A204.1 (cell line): ENCODE measurements around the gene DOHH.
"Not testable (repeated sequence)": the region's sequence is repeated elsewhere in the genome, so short reads cannot be mapped to it uniquely, and the experiment has no call there.

Experiments
- FAIRE-seq: peaks from 2 replicates; lab custom pipeline; 2012; peaks lifted over from hg19 to GRCh38; lab: Jason Lieb, UNC

The DOHH gene

DNA sequence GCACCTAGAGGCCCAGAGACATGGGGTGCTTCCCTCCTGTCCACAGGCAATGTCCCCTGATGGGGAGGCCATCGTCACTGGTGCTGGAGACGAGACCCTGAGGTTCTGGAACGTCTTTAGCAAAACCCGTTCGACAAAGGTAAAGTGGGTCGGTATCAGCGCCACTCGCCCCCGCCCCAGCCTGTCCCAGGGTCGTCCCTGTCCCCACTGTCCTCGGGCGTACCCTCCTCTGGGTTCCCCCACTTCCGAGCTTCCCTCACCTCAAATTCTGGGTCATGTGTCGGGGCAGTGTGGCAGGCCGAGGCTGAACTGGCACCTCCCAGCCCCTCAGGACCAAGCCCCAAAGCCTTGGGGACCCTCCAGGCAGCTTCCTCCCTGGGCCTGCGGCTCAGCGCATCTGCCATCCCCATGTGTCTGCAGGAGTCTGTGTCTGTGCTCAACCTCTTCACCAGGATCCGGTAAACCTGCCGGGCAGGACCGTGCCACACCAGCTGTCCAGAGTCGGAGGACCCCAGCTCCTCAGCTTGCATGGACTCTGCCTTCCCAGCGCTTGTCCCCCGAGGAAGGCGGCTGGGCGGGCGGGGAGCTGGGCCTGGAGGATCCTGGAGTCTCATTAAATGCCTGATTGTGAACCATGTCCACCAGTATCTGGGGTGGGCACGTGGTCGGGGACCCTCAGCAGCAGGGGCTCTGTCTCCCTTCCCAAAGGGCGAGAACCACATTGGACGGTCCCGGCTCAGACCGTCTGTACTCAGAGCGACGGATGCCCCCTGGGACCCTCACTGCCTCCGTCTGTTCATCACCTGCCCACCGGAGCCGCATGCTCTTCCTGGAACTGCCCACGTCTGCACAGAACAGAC lies 34.1 kb upstream of the DOHH start:
- FAIRE-seq: no peak

DNA sequence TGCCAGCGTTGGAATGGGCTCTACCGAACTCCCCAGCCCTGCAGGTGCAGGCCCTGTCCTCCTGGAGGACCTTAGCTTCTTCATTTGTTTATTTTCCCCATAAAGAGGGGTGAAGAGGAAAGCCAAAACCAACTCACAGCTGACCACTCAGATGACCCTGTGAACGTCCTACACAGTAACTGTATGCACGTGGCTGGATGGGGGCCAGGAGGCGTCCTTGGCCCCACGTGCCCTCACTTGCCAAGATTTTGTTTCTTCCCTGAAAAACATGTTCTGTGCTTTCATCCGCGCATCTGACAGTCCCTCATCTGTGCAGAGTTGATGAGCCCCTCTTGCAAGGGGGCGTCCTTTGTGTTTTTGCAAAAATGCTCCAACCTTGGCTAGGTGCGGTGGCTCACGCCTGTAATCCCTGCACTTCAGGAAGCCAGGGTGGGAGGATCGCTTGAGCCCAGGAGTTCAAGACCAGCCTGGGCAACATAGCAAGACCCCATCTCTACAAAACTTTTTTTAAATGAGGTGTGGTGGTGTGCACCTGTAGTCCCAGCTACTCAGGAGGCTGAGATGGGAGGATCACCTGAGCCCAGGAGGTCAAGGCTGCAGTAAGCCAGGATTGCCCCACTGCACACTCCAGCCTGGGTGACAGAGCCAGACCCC lies 33.2 kb upstream of the DOHH start:
- no peak for FAIRE-seq

DNA sequence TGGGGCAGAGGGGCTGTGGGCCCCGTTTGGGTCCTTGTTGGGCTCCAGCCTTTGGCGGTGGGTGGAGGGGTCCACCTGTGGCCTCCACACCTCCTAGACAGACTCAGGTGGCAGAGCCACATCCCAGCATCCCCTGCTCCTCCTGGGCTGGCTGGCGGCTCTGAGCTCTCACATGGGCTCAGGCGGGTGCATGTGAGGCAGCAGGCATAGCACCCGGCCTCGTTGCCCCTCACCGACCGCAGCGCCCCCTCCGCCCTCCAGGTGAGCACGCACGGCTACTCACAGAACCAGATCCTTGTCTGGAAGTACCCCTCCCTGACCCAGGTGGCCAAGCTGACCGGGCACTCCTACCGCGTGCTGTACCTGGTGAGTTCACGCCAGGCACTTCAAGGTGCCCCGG lies 32.6 kb upstream of the DOHH start:
- no peak for FAIRE-seq

DNA sequence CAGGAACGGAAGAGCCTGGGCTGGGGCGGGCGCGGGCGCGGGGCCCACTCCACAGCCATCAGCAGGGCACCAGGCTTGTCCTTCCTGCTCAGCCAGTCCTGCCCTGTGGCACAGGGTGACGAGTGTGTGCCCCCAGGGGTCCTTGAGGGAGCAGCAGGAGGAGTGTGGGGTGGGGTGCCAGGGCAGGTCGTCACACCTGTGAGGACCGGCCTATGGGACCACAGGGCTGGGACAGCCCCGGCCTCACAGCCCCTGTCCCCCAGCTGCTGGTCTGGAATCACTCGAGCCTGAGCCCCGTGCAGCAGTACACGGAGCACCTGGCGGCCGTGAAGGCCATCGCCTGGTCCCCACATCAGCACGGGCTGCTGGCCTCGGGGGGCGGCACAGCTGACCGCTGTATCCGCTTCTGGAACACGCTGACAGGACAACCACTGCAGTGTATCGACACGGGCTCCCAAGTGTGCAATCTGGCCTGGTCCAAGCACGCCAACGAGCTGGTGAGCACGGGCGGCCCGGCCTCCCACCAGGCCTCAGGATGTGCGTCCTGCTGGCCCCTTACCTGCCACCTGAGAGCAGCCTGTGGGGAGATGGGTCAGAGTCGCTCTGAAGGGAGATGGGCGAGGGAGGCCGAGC lies 31.8 kb upstream of the DOHH start:
- no peak for FAIRE-seq

DNA sequence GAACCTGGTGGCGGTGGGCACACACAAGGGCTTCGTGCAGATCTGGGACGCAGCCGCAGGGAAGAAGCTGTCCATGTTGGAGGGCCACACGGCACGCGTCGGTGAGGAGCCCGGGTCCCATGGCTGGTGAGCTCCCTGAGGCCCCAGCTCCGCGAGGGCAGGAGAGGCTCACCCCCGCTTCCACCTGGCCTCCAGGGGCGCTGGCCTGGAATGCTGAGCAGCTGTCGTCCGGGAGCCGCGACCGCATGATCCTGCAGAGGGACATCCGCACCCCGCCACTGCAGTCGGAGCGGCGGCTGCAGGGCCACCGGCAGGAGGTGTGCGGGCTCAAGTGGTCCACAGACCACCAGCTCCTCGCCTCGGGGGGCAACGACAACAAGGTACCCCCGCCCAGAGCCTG lies 31.2 kb upstream of the DOHH start:
- FAIRE-seq: no peak

DNA sequence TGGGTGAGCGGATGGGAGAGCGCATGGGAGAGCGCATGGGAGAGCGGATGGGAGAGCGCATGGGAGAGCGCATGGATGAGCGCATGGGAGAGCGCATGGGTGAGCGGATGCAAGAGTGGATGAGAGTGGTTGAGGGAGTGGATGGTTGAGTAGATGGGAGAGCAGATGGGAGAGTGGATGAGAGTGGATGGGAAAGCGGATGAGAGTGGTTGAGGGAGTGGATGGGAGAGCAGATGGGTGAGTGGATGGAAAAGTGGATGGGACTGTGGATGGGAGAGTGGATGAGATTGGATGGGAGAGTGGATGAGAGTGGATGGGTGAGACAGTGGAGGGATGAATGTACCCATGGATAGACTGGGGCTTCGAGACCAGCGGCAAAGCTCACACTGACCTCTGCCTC lies 29.9 kb upstream of the DOHH start:
- no peak for FAIRE-seq

DNA sequence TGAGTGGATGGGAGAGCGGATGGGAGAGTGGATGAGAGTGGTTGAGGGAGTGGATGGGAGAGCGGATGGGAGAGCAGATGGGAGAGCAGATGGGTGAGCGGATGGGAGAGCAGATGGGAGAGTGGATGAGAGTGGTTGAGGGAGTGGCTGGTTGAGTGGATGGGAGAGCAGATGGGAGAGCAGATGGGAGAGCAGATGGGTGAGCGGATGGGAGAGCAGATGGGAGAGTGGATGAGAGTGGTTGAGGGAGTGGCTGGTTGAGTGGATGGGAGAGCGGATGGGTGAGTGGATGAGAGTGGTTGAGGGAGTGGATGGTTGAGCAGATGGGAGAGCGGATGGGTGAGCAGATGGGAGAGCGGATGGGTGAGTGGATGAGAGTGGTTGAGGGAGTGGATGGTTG lies 28.8 kb upstream of the DOHH start:
- not testable (repeated sequence) for FAIRE-seq

DNA sequence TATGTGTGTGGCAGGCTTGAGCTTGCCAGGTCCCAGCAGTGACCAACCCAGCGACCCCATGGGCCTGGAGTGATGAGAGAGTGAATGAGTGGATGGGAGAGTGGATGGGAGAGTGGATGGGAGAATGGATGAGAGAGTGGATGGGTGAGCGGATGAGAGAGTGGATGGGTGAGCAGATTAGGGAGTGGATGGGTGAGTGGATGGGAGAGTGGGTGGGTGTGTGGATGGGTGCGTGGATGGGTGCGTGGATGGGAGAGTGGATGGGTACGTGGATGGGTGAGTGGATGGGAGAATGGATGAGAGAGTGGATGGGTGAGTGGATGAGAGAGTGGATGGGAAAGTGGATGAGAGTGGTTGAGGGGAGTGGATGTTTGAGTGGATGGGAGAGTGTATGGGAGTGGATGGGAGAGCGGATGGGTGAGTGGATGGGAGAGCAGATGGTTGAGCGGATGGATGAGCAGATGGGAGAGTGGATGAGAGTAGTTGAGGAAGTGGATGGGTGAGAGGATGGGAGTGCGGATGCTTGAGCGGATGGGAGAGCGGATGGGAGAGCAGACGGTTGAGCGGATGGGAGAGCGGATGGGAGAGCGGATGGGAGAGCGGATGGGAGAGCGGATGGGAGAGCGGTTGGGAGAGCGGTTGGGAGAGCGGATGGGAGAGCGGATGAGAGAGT lies 28.2 kb upstream of the DOHH start:
- no peak for FAIRE-seq

DNA sequence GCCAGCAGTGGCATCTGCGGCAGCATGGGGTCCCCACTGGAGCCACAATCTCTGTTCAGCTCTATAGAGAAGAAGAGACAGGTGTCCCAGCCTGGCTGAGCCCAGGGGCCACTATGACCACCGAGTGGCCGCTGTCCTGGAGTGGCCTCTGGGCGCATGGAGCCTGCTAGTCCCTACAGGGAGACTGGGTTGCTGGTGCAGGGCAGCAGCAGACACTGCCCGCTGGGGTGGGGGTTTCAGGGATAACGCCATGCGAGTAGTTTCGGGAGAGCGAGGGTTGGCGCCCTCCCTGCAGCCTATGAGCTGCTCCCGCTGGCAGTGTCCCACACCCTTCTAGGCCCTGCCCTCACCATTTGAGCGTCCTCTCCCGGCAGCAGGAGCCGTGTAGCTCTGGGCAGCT lies 27.6 kb upstream of the DOHH start:
- FAIRE-seq: no peak

DNA sequence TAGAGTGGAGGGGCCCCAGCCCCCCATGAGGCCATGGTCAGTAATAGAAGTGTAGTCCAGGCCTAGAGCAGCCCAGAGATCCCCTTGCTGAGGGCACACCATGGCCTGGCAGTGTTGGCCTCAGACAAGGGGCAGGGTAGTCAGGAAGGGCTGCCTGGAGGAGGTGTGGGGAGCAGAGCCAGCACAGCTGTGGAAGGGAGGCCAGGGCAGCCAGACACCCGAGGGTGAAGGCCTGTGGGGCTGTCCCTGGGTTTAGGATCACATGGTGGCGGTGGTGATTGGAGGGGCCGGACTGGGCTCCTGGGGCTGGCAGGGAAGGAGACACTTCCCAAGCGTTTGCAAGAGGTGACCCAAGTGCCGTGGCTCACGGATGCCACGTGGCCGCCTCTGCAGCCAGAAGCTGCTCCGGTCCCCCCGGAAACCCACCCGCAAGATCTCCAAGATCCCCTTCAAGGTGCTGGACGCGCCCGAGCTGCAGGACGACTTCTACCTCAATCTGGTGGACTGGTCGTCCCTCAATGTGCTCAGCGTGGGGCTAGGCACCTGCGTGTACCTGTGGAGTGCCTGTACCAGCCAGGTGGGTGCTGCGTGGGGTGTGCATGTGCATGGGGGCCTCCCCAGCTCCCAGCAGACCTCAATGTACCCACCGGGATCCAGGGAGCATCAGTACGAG lies 26.9 kb upstream of the DOHH start:
- FAIRE-seq: no peak

DNA sequence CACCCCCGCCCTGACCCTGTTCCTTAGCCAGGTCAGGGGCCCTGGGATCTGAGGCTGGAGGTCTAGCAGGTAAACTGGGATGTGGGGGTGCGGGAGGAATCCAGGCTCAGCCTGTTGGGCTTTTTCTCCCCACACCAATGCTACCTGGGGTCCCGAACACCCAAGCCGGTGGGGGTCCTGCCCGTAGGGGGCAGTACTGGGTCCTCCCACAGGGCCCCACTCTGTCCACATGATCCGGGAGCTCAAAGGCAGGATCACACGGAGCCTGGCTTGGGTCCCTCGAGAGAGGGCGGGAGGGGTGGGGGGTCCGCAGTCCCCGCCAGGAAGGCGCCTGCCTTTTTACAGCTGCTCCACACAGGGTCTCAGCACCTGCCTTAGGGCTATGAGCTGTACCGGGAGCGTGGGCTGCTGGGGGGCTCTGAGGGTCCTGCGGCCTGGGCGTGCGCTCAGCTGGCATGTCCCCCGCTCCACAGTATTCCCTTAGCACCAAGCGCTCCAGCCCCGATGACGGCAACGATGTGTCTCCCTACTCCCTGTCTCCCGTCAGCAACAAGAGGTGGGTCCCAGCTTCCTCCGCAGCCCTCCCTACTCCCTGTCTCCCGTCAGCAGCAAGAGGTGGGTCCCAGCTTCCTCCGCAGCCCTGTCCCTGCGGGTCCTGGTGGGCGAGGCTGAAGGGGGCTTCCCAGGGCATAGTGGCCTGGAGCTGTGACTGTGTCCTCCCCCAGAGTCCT lies 26.2 kb upstream of the DOHH start:
- no peak for FAIRE-seq

DNA sequence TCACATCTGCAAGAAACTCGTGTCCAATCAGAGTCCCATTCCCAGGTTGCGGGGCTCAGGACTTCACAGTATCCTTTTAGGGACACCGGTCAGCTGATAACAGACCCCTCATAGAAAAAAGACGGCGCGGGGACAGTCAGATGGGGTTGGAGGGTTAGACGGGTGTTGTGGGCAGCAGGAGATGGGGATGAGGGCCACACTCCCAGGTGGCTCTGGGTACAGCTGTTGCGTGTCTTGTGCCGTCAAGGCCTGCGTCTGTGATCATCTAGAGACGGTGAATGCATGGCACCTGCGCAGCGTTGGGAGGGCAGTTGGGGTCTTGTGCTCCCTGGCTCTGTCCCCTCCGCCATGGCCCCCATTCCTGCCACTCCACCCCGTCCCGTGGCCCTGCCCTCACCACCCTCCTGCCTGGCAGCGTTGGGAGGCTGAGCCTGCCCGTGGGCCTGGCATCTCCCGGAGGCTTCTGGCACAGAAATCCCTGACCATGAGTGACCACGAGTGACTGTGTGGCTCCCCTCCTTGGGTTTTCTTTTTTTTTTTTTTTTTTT lies 24.5 kb upstream of the DOHH start:
- no peak for FAIRE-seq

DNA sequence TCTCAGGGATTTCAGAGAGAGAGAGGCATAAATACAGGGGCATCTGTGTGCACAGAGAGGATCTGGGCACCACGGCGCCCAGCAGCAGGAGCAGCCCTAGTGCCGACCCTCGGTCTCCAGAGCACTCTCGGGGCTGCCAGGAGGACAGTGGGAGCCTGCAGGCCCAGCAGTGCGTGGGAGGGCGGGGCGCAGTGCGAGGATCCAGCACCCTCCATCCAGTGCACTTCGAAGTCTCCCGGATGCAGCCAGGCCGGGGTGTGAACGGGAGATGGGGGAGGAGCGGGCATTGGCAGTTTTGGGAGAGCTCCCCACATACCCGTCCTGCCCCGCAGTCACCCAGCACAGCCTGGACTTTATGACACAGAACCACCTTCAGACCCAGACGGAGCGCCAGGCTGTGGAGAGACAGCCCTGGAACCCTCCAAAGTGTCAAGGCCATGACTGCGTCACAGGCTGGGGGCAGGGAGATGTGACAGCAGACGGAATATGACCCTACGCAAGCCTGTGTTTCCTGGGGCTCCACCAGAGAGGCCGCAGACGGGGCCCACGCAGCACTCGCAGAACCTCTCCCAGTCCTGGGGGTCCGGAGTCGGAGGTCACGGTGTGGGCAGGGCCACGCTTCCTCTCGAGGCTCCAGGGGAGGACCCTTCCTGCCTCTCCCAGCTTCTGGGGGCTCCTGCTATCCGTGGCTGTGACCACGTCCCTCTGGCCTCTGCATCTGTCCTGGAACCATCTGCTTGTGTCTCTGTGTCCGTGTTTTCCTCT lies 23.8 kb upstream of the DOHH start:
- FAIRE-seq: no peak

DNA sequence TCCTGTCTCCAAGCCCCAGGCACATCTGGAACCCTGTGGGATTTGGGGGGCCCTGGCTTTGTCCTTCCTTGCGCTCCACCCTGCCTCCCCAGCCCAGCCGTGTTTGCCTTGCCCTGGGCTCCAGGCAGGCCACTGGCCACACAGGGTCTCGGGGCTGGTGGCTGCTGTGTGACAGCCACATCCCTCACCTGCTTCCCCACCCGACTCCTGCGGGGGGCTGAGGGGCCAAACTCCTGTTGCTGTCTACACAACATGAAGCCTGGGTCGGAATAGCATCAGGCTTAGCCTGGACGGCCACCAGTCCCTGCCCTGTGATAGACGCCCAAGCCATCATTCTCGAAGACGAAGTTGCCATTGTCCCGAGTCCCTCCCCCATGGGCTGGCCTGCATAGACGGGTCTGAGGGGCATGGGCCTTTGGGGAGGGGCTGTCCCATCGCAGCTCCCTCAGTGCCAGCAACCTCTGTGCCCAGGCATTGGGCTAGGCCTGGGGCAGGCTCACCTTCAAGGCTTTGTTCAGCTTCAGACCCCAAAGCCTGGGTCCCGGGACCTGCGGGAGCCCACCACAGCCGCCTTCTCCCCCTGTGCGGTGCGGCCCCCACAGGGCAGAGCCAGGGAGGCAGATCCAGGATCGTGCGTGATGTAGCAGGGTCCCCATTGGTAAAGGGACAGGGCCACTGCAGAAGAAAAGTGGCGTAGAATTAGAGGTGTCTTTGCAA lies 23.0 kb upstream of the DOHH start:
- no peak for FAIRE-seq

DNA sequence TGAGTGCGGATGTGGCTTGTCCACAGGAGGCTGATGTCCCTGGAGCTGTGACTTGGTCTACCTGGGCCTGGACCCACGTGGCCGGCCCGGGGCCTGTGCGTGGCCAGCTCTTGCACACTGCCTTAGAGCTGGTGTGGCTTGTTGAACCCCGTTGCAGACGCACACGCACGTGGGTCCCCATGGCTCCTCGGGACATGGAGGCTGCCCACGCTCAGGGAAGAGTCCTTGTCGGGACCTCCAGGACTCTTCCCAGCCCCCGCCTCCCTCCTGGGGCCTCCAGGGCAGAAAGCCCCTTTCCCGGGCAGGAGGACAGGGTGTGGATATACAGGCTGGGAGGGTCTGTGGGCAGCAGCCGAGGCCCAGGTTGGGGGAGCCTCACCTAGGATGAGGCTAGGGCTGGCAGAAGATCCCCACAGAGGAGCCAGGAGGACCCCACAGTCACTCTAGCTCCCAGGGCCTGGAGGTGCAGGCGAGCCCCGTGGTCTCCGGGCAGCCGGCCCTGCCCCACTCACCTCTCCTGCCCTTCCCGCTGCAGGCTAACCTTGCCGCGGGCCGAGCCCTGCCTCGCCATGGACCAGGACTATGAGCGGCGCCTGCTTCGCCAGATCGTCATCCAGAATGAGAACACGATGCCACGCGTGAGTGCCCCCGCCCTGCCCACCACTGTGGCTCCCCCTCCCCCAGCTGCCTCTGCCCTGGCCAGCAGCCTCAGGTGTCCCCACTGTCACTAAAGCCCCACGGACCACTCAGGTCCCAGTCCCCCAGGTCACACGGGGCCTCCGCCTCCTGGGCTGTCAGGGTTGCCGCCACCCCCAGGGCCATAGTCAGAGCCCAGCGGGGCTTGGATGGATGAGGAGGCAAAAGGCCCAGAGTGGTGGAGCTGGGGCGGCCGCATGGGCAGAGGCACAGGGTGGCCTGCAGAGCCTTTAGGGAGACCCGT lies 22.2 kb upstream of the DOHH start:
- no peak for FAIRE-seq

DNA sequence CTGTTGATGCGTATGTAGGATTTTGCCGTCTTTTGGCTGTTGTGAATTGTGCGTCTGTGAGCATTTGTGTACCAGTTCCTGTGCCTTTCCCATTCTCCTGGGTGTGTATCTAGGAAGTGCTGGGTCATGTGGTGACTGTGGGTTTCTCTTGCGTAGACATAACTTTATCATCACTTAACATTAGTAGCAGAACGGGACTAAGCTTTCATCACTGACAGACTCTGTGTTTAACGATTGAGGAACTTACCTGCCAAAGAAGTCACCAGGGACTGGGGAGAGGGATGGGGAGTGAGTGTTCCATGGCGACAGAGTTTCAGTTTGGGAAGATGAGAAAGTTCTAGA lies 20.6 kb upstream of the DOHH start:
- no peak for FAIRE-seq

DNA sequence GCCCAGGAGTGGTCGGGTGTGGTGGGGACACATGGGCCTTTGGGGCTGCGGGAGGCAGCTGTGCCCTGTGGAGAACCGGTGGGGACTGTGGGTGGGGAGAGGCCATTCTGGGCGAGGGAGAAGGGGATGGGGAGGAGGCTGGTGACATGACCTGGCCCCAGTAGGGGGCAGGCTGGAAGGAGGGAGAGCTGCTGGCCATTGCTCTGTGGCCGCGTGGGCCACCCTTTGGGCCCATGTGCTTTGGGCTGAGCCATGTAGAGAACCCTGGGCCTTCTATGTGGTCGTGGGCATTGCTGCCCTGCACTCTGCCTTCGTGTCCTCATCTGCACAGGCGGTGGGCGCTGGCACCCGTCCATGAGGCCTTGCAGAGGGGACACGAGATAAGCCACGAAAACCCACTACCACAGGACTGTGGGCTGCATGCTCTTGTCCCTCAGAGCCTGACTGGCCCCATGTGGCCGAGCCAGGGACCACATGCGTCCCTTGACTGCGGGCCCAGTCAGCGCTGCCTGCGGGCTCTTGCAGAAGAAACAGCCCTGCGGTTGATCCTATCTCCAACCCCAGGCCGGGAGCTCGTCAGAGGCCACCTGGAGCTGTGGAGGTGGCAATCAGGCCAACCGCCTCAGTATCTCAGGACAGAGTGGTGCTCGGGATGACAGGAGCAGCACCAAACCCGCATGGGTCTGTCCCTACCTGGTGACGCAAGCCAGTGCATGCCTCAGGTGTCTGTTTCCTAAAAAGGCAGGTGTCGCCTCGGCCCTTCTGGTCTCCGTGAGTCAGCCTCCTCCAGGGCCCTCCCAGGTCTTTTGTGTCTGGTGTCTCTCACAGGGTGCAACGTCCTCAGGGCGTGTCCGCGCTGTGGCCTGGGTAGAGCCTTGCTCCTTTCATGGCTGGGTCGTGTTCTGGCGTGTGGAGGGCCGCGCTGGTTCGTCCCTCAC lies 20.0 kb upstream of the DOHH start:
- FAIRE-seq: no peak

DNA sequence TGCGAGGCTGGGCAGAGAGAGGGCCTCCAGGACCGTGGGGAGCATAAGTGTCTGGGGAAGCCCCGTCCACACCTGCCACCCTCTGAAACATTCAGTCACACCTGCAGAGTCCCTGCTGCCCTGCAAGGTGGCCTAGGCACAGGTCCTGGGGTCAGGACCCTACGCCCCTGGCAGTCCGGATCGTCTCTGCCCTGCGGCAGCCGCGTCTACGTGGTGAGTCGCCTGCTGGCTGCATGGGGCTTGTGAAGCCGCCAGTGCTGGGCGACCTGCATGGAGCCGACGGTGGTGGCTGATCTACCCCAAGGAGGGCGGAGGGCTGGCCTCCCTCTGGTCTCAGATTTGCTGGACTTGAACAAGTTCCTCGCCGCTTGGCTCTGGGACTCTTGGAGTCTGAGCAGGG lies 18.7 kb upstream of the DOHH start:
- no peak for FAIRE-seq
